Esophagus squamous epithelium (tissue), 4 donors: ENCODE data around the gene SPTLC2.

Experiments
- POLR2A ChIP-seq, 4 donors: fragments of 450-650 bp; IDR thresholded peaks; one replicate each; pipeline ENCODE4 v1.6.1; 2017; ENCODE audit warnings: antibody characterized with exemption in 4 of 4, mild to moderate bottlenecking in 4 of 4, moderate library complexity in 3 of 4
- TF ChIP-seq, protein P1 (sequence below), 6 experiments: fragments of 450-650 bp in 4 of 6; fragments of 200-600 bp in 2 of 6; sonication (generic) in 2 of 6; IDR thresholded peaks; one replicate each; pipeline ENCODE4 v1.5.1; 2016 to 2019; ENCODE audit warnings: antibody characterized with exemption in 6 of 6, mild to moderate bottlenecking in 4 of 6, moderate library complexity in 4 of 6

DNA sequence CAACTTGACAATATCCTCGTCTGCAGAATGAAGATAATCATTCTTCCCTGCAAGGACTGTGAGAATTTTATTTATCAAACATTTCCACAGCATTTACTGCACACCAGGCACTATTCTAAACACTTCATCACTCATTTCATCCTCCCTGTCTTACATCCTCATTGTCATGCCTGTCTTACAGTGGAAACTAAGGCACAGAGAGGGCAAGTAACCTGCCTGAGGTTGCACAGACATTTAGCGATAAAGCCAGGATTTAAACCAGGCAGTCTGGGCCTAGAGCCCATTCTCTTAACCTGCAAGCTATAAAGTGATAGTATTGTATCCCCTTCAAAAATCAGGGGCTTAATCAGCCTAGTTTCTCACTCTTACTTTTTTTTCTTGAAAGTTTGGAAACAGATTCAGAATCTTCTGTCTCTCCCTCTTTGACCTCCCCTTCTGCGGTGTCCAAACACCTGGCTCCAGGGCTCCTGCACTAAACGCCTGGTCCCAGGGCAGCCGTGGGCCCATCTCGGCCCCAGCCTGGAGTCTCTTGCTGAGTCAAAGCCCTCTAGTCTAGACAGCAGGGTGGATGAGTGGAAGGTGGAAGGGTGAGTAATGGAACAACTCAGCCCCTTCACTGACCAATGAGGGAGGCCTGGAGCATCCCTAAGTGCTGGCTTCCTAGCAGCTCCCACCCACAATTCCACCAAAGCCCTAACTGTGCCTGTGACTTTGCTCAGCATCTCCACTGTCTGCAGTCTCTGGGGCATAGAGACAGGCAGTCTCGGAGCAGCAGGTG is 130.3 kb downstream of the SPTLC2 start:
- no peak for TF ChIP-seq POLR2A (IDR thresholded peaks at IDR 0.05)
- TF ChIP-seq, protein P1, sequence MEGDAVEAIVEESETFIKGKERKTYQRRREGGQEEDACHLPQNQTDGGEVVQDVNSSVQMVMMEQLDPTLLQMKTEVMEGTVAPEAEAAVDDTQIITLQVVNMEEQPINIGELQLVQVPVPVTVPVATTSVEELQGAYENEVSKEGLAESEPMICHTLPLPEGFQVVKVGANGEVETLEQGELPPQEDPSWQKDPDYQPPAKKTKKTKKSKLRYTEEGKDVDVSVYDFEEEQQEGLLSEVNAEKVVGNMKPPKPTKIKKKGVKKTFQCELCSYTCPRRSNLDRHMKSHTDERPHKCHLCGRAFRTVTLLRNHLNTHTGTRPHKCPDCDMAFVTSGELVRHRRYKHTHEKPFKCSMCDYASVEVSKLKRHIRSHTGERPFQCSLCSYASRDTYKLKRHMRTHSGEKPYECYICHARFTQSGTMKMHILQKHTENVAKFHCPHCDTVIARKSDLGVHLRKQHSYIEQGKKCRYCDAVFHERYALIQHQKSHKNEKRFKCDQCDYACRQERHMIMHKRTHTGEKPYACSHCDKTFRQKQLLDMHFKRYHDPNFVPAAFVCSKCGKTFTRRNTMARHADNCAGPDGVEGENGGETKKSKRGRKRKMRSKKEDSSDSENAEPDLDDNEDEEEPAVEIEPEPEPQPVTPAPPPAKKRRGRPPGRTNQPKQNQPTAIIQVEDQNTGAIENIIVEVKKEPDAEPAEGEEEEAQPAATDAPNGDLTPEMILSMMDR (IDR thresholded peaks at IDR 0.05): no peak
